GM12878 (cell line): ENCODE data around the gene PPP2R5C. TPM values are rescaled to one million over a fixed set of nuclear protein-coding genes. Genes with fewer than 3 reads are reported as not detected.

Experiments
- ATAC-seq: fragments of 200-7000 bp; cut with Tn5 transposase; 3 replicates; pipeline ENCODE4 v1.9.1; 2020; ENCODE audit warnings: mild to moderate bottlenecking, moderate library complexity
- BruUV-seq: library from RNA; stranded (reverse); fragments of 400-500 nt; replicated peaks from 2 replicates; lab custom pipeline; 2021; lab: Mats Ljungman, UMichigan
- CTCF ChIA-PET: fragments of 300-600 bp; sonication (Branson Sonifier 250); formaldehyde crosslinking; extraction: SDS; loops from one replicate; lab custom pipeline; 2021; ENCODE audit warnings: inconsistent platforms; lab: Yijun Ruan, JAX
- POLR2A ChIA-PET: fragments of 350-600 bp; formaldehyde crosslinking; extraction: SDS; loops from one replicate; lab custom pipeline; 2021; ENCODE audit warnings: inconsistent platforms; lab: Charles Lee
- RAD21 ChIA-PET: fragments of 300-600 bp; sonication (Branson Sonifier 250); formaldehyde crosslinking; loops from one replicate; lab custom pipeline; 2023; ENCODE audit warnings: antibody characterized with exemption; ENCODE audit not compliant: unreplicated experiment; lab: Charles Lee
- SMC1A ChIA-PET: fragments of 300-600 bp; sonication (Branson Sonifier 250); formaldehyde crosslinking; loops from one replicate; lab custom pipeline; 2023; ENCODE audit not compliant: unreplicated experiment, uncharacterized antibody; lab: Charles Lee
- DNase-seq: peaks from one replicate; pipeline ENCODE4 v3.0.0-alpha.2; 2011; ENCODE audit warnings: low read depth, low spot score
- FAIRE-seq: peaks from 3 replicates; lab custom pipeline; 2011; peaks lifted over from hg19 to GRCh38; lab: Jason Lieb, UNC
- H2AFZ ChIP-seq: 2 replicates; pipeline ENCODE4 v1.6.0; 2011; ENCODE audit warnings: low read depth, low read length, control low read depth; ENCODE audit not compliant: control insufficient read depth
- H3K27ac ChIP-seq: 2 replicates; pipeline ENCODE4 v1.5.1; 2011; ENCODE audit warnings: control low read depth; ENCODE audit not compliant: control insufficient read depth, insufficient read depth
- H3K27me3 ChIP-seq, 2 experiments: replicated peaks in 1 of 2; 2 replicates each; pipeline versions ENCODE4 v1.6.0 to v1.6.1; 2011; ENCODE audit warnings: low read length in 1 of 2; ENCODE audit not compliant: control insufficient read depth in 2 of 2, insufficient read depth in 2 of 2
- H3K36me3 ChIP-seq, 2 experiments: 2 replicates each; pipeline ENCODE4 v1.5.1; 2011; ENCODE audit warnings: low read length in 1 of 2; ENCODE audit not compliant: control insufficient read depth in 2 of 2, insufficient read depth in 2 of 2
- H3K4me1 ChIP-seq: 2 replicates; pipeline ENCODE4 v1.6.1; 2011; ENCODE audit warnings: mild to moderate bottlenecking, low read length, moderate library complexity, mixed read lengths; ENCODE audit not compliant: control insufficient read depth, insufficient read depth
- H3K4me2 ChIP-seq: 2 replicates; pipeline ENCODE4 v1.6.0; 2011; ENCODE audit warnings: control low read depth; ENCODE audit not compliant: control insufficient read depth, insufficient read depth
- H3K4me3 ChIP-seq: fragments of 200-600 bp; sonication (generic); 2 replicates; pipeline ENCODE4 v1.5.1; 2016
- H3K79me2 ChIP-seq: 2 replicates; pipeline ENCODE4 v1.6.0; 2011; ENCODE audit warnings: low read length; ENCODE audit not compliant: control insufficient read depth, insufficient read depth
- H3K9ac ChIP-seq: 2 replicates; pipeline ENCODE4 v1.8.0; 2011; ENCODE audit warnings: low read length, control low read depth, mixed read lengths; ENCODE audit not compliant: control insufficient read depth, insufficient read depth
- H3K9me3 ChIP-seq: replicated peaks from 3 replicates; pipeline ENCODE4 v1.5.1; 2011; ENCODE audit warnings: mild to moderate bottlenecking, low read length; ENCODE audit not compliant: control insufficient read depth, insufficient read depth
- H4K20me1 ChIP-seq: 2 replicates; pipeline ENCODE4 v1.6.0; 2011; ENCODE audit not compliant: control insufficient read depth, insufficient read depth
- E2F4 ChIP-seq: IDR thresholded peaks from 2 replicates; pipeline ENCODE4 v1.6.1; 2012; ENCODE audit warnings: low read depth, low read length, improper control_type of control experiment
- EGR1 ChIP-seq, 2 experiments: IDR thresholded peaks; 1 replicate in 1 of 2; 2 replicates in 1 of 2; pipeline ENCODE4 v1.6.1; 2011 to 2012; ENCODE audit warnings: low read depth in 2 of 2, low read length in 2 of 2, borderline replicate concordance in 1 of 2, mild to moderate bottlenecking in 1 of 2, moderate library complexity in 1 of 2
- EZH2 ChIP-seq: IDR thresholded peaks from 2 replicates; pipeline ENCODE4 v1.6.1; 2012; ENCODE audit warnings: low read depth, mild to moderate bottlenecking, control low read depth, inconsistent platforms, low read length, borderline replicate concordance; ENCODE audit not compliant: control insufficient read depth
- FOS ChIP-seq: IDR thresholded peaks from 3 replicates; pipeline ENCODE4 v1.6.1; 2011; ENCODE audit warnings: borderline replicate concordance; ENCODE audit not compliant: insufficient read length; ENCODE audit errors: extremely low read depth
- NR2C2 ChIP-seq: IDR thresholded peaks from 2 replicates; pipeline ENCODE4 v1.6.1; 2011; ENCODE audit warnings: borderline replicate concordance, low read depth; ENCODE audit not compliant: control insufficient read depth, insufficient read length
- ZBTB4 ChIP-seq: fragments of 450-650 bp; formaldehyde crosslinking; IDR thresholded peaks from 2 replicates; pipeline ENCODE4 v1.4.0; 2022; ENCODE audit warnings: mild to moderate bottlenecking, moderate library complexity
- WGBS: methylation state at CpG from one replicate; pipeline ENCODE4 v1.1.6; 2016; ENCODE audit warnings: low lambda C conversion rate; ENCODE audit not compliant: insufficient replicate concordance, insufficient coverage; ENCODE audit errors: missing lambda C conversion rate; 5-methylcytosine and 5-hydroxymethylcytosine counted together
- in situ Hi-C: fragments of 300-500 bp; cut with MboI; formaldehyde crosslinking; loops from 9 replicates; pipeline ENCODE4 v1.14.3; 2018; ENCODE audit warnings: mixed read lengths
- intact Hi-C: fragments of 100-400 bp; cut with micrococcal nuclease; formaldehyde crosslinking; loops from one replicate; pipeline ENCODE4 v1.14.2; 2022; ENCODE audit not compliant: unreplicated experiment
- polyA plus RNA-seq, 11 experiments: library from polyadenylated mRNA; depleted of rRNA in 4 of 11; unstranded in 6 of 11; stranded (reverse) in 5 of 11; fragments of >200 nt; fragmentation: Nextera tagmentation in 4 of 11; fragmentation: Illumina TruSeq in 1 of 11; extraction: Ambion mirVana in 4 of 11; extraction: Trizol in 1 of 11; gene quantifications; 1 replicate in 1 of 11; 2 replicates in 10 of 11; pipeline versions ENCODE4 v1.2.1 to v1.2.3, GENCODE V29; 2011 to 2016; ENCODE audit warnings: inconsistent platforms in 2 of 11, missing spikeins in 2 of 11, low read depth in 1 of 11
- total RNA-seq, 4 experiments: library from RNA; depleted of rRNA in 3 of 4; stranded (reverse); fragments of >200 nt in 3 of 4; fragmentation: Illumina TruSeq in 1 of 4; extraction: Trizol in 1 of 4; gene quantifications; 2 replicates each; pipeline versions ENCODE4 v1.2.1 to v1.2.3, GENCODE V29; 2013 to 2021

The PPP2R5C gene
- total and polyA plus RNA-seq, 10 of the 15 experiments (the other 5 are each of a cell fraction or from before 2014, with no cell fraction given): 106 to 199 (median 144) TPM

- SMC1A ChIA-PET: interaction anchor here (0.6 to 1.0 kb wide), 2 partner anchors 57 to 116 kb away, joined by 3 to 4 read pairs; no protein-coding TSS in a partner anchor
- BruUV-seq: no TSS peak
- WGBS: 88% methylated on average over 10 of the region's 10 CpGs
- Histone ChIP-seq H4K20me1 (no peaks in the 10 kb centered on the region), H3K9ac (no peak overlapping the region), H3K27me3 (no peaks in the 10 kb centered on the region; a peak in 3 of 4 replicates), H3K79me2 (no peaks in the 10 kb centered on the region), H3K4me2 (no peak overlapping the region), H2AFZ (no peak overlapping the region), H3K27ac (no peak overlapping the region), H3K9me3 (no peaks in the 10 kb centered on the region), H3K4me1 (no peaks in the 10 kb centered on the region), H3K36me3 (no peaks in the 10 kb centered on the region), H3K4me3 (no peak overlapping the region)
- CTCF ChIA-PET: interaction anchor here (1.2 to 1.5 kb wide), 2 partner anchors 57 to 198 kb away, joined by 3 to 4 read pairs; no protein-coding TSS in a partner anchor
- RAD21 ChIA-PET: interaction anchor here (1.2 to 2.1 kb wide), 3 partner anchors 57 to 80 kb away, joined by 3 to 7 read pairs (median 3); no protein-coding TSS in a partner anchor
- POLR2A ChIA-PET: interaction anchor here (0.7 kb wide), 1 partner anchor 53 kb away, joined by 8 read pairs; no protein-coding TSS in a partner anchor
- intact Hi-C loops (loop anchor here (5.0 kb wide), 1 partner anchor 323 kb away; the partner anchor contains the start of gene HSP90AA1), in situ Hi-C loops (loop anchor here (25.0 kb wide), 1 partner anchor 548 kb away; the partner anchor contains the start of genes MOK and ZNF839)
- no peak for FAIRE-seq
- TF ChIP-seq EGR1 (IDR thresholded peaks at IDR 0.05; ENCODE audit: borderline replicate concordance in 1 of 2, low read depth in 2 of 2, low read length in 2 of 2): no peak
- no peak for DNase-seq
- no peak for ATAC-seq
Observed at GRCh38 chr14:101763941-101764709, 2.6 kb downstream of the PPP2R5C start.

- DNase-seq: no peak
- SMC1A ChIA-PET: interaction anchor here (0.6 to 2.3 kb wide), 11 partner anchors 10 to 1708 kb away, joined by 3 to 13 read pairs (median 3); no protein-coding TSS in a partner anchor
- Histone ChIP-seq H4K20me1 (no peaks in the 10 kb centered on the region), H3K4me2 (no peak overlapping the region), H3K36me3 (no peaks in the 10 kb centered on the region), H3K27me3 (no peaks in the 10 kb centered on the region; a peak in 1 of 4 replicates), H3K9ac (no peak overlapping the region), H3K9me3 (no peaks in the 10 kb centered on the region), H3K4me1 (no peaks in the 10 kb centered on the region), H3K4me3 (no peak overlapping the region), H2AFZ (no peak overlapping the region), H3K79me2 (no peaks in the 10 kb centered on the region), H3K27ac (no peak overlapping the region)
- TF ChIP-seq E2F4 (no peak), ZBTB4 (CRISPR knock-in tag) (no peak), NR2C2 (no peak), EZH2 (no peak), FOS (no peak)
- ATAC-seq: no peak
- no peak for FAIRE-seq
- no TSS peak for BruUV-seq
- CTCF ChIA-PET: interaction anchor here (0.7 to 6.1 kb wide), 12 partner anchors 9 to 547 kb away, joined by 3 to 80 read pairs (median 4); no protein-coding TSS in a partner anchor
- intact Hi-C loops: no loop called here
- RAD21 ChIA-PET: interaction anchor here (0.5 to 1.6 kb wide), 3 partner anchors 41 to 78 kb away, joined by 3 to 7 read pairs (median 5); no protein-coding TSS in a partner anchor
- 41% methylated on average over 7 of the region's 7 CpGs for WGBS
- POLR2A ChIA-PET: no interaction called here
- in situ Hi-C loops: loop anchor here (25.0 kb wide), 1 partner anchor 545 kb away; the partner anchor contains the start of genes MOK and ZNF839
Observed at GRCh38 chr14:101767618-101768362, 6.3 kb downstream of the PPP2R5C start.
